ENCODE data around the gene NUP214. TPM values are rescaled to one million over a fixed set of nuclear protein-coding genes. Genes with fewer than 3 reads are reported as not detected.

NUP214 gene
- total RNA-seq, 3 donors from 2014 or later = 56.1 to 57.9 (median 56.5) TPM

DNA sequence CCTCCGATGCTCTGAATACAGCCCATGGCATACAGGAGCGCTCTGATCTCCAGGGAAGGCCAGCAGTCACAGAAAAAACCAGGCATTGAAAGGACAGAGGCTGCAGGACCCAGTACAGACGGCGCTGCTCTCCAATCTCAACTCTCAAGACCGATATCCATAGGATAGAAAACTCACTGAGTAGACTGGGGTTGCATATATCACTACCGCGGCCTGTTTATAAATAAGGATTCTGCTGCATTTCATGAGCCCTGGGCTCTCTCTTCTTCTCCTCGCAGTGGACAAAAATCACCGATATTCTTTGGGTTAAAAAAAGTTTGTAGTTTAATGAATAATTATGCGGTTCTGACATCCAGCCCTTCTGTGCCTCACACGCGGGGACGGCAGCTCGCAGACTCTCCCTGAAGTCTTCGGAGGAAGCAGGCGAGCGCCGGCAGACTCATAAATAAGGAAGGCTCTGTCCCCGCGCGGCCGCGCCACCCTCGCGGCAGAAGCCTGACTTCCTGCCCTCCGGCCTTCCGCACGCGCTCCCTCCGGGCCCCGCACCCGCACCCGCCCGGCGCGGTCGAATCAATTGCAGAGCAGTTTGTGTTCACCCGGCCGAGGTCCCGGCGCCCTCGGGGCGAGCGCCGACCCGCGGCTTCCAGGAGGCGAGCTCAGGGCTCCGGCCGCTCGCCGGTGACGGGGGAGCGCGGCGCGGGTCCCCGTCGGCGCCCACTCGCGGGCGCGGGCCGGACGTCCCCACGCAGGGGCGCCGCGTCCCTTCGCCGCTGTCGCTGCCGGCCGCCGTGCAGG, 150.9 kb downstream of the NUP214 start, which contains the start of gene FAM78A:
Gene FAM78A, minus strand, starts transcription at position 417 of the 795 bp plus-strand sequence. Its CDS starts 331 bp downstream, at position 86.
- intact Hi-C loops (cut with DNase I, micrococcal nuclease) = no loop called here
- Histone ChIP-seq H3K4me1 (ENCODE audit: low read depth) (peaks cover 4% of the 10 kb centered on the region), H3K9me3 (no peaks in the 10 kb centered on the region), H3K36me3 (ENCODE audit: low read depth) (no peaks in the 10 kb centered on the region), H3K4me3 (peak within 1 kb of the TSS; percentile 26)
- TF ChIP-seq CTCF (IDR thresholded peaks at IDR 0.05) = no peak
- DNase-seq (peak; percentile 49 to 83 (median 64)), ATAC-seq (peak; percentile 16)

DNA sequence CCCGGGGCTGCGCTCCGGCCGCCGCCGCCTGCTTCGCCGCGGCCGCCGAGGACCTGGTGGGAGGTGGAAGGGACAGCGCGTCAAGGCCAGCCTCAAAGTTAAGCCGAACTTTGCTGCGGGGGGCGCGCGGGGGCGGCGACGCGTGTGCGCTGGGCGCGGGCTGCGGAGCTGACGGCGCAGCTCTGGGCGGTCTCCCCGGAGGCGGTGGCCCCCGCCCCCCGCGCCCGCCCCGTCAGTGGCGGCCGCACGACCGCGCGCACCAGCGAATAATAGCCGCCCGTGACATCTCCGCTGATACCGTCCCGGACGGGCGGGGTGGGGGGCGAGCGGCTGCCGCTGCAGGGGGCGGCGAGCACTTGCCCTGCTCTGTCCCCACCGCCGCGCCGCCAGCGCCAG, 151.5 kb downstream of the NUP214 start:
- intact Hi-C loops (cut with DNase I, micrococcal nuclease) = no loop called here
- Histone ChIP-seq H3K36me3 (ENCODE audit: low read depth) (no peaks in the 10 kb centered on the region), H3K9me3 (no peaks in the 10 kb centered on the region), H3K4me1 (ENCODE audit: low read depth) (peaks cover 4% of the 10 kb centered on the region), H3K4me3 (peak overlapping the region; percentile 26)
- TF ChIP-seq CTCF (IDR thresholded peaks at IDR 0.05) = no peak
- ATAC-seq (peak; percentile 12), DNase-seq (peak in 2 of 3 donors; percentile 49 to 58)

DNA sequence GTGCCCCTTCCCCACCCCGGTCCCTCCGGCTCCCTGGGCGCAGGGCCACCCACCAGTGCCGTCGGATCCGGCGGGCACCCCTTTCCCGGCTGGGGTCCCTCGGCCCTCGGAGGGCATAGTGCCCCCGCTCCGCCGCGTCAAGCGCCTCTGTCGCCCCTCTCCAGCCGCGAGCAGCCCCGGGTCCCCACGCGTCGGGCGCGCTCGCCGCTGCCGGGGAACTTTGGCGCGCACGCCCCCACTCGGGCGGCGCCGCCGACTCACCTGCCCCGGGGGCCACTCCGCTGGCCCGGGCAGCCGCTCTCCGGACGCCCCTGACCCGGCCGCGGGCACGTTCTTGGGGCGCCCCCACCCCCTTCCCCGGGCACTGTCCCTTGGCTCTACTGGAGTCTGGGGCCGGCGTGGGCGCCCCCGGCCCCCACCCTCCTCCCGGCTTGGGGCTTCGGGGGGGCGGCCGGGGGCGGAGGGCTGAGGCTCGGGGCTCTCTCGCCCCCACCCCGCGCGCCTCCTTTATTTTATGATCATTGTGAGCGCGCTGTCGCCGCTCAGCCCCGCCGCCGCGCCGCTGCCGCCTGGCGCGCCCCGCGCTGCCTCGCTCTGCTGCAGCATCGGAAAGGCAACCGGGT, 152.0 kb downstream of the NUP214 start:
- peak overlapping the region; percentile 26 for H3K4me3 ChIP-seq
- H3K9me3 ChIP-seq = no peaks in the 10 kb centered on the region
- DNase-seq (peak; percentile 25 to 59 (median 54)), ATAC-seq (peak; percentile 18)
- intact Hi-C loops (cut with DNase I, micrococcal nuclease) = no loop called here
- H3K36me3 ChIP-seq (ENCODE audit: low read depth) = no peaks in the 10 kb centered on the region
- peaks cover 4% of the 10 kb centered on the region for H3K4me1 ChIP-seq (ENCODE audit: low read depth)
- TF ChIP-seq CTCF (IDR thresholded peaks at IDR 0.05) = no peak

DNA sequence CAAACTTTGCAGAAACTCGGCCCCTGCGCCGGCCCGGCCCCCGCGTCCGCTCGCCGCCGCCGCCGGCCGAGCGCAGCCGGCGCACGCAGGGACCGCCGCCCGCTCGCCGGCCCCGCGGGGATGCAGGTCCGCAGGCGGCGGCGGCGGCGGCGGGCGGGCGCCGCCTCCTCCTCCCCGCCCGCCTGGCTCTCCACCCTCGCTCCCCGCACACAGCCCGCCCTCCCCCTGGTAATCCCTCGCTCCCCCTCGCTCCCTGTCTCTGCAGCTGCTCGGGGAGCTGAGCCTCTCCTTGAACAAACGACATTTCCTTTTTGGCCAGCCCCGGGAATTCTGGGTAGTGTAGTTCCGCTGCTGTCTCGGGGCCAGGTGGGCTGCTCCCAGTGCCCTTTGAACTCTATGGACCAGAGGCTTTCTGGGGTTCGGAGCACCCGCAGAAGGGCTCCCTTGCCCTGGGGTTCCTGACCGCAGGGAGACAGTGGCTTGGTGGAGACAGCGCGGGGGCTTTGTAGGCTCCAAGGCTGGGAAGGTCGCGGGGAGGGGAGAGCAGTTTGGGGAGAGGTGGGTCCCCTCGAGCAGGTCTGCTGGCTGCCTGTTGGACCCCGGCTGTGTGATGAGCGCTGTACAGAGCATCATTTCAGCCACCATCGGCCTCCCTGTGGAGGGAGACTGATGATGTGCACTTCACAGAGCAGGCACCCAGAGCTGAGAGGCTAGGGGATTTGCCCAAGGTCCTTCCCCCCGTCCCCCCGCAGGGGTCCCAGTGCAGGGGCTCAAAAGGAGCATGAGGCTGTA, 152.7 kb downstream of the NUP214 start:
- H3K4me3 ChIP-seq = peak overlapping the region; percentile 26
- TF ChIP-seq CTCF (IDR thresholded peaks at IDR 0.05) = no peak
- ATAC-seq (peak; percentile 63), DNase-seq (peak; percentile 78 to 82 (median 80))
- H3K36me3 ChIP-seq (ENCODE audit: low read depth) = no peaks in the 10 kb centered on the region
- no peaks in the 10 kb centered on the region for H3K9me3 ChIP-seq
- intact Hi-C loops (cut with DNase I, micrococcal nuclease) = no loop called here
- peaks cover 4% of the 10 kb centered on the region for H3K4me1 ChIP-seq (ENCODE audit: low read depth)

DNA sequence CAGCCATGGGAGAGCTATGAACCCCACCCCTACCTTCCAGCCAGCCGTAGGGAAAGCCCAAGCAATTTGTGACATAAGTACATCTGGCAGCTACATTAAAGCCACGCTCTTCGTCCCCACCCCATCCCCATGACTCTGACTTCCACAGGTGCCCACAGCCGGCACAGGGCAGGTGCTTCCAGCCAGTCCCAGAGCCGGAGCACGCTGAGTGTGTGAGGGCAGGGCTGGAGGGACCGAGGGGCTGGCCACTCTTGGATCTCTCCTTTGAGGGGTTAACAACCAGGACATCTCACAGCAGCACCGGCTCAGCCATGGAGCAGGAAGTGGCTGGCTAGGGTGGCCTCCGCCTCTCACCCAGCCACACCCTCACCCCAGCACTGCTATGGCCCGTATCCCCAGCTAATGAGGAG, 153.3 kb downstream of the NUP214 start:
- DNase-seq (peak; percentile 25 to 66 (median 56)), ATAC-seq (peak; percentile 44)
- no peaks in the 10 kb centered on the region for H3K9me3 ChIP-seq
- no peaks in the 10 kb centered on the region for H3K36me3 ChIP-seq (ENCODE audit: low read depth)
- H3K4me1 ChIP-seq (ENCODE audit: low read depth) = peaks cover 4% of the 10 kb centered on the region
- no peak overlapping the region for H3K4me3 ChIP-seq
- TF ChIP-seq CTCF (IDR thresholded peaks at IDR 0.05) = no peak
- intact Hi-C loops (cut with DNase I, micrococcal nuclease) = no loop called here
